ENCODE results near the gene LHPP. TPM values are rescaled to one million over a fixed set of nuclear protein-coding genes. Genes with fewer than 3 reads are reported as not detected.

LHPP gene
- total and polyA plus RNA-seq, 4 donors, result 15.0 to 58.3 (median 35.9) TPM

DNA sequence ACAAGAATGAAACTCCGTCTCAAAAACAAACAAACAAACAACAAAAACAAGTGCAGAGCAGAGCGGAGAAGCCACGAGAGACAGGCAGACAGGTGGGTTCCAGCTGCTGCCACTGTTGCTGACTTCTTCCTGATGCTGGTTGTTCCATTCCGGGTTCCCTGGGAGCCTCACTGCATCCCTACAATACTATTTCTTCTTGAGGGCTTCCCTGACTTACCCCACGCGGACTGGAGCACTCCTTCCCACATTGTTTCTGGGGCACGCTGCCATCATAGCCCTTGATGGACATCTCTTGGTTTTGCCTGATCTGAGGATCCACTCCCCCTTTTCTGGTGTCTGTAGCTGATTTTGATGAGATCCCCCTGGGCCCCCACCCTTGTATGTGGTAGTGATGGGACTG lies 6.2 kb upstream of the LHPP start:
- WGBS (ENCODE audit: insufficient coverage), result 78% methylated on average over 6 of the region's 7 CpGs
- H3K27ac ChIP-seq (ENCODE audit: low read depth, low read length), result no peak overlapping the region
- no peak for DNase-seq (ENCODE audit: low read depth in 4 of 6, low spot score in 6 of 6)
- peaks cover 4% of the 10 kb centered on the region for H3K4me1 ChIP-seq (ENCODE audit: control insufficient read depth, insufficient read depth, low read length)
- H3K4me3 ChIP-seq (ENCODE audit: low read depth, low read length), result no peak overlapping the region
- peaks cover 26% of the 10 kb centered on the region for H3K27me3 ChIP-seq (ENCODE audit: control insufficient read depth, insufficient read depth, low read length)
- H3K9me3 ChIP-seq (ENCODE audit: control insufficient read depth, insufficient read depth, low read length), result no peaks in the 10 kb centered on the region
- no peaks in the 10 kb centered on the region for H3K36me3 ChIP-seq (ENCODE audit: control insufficient read depth, insufficient read depth, low read length)

DNA sequence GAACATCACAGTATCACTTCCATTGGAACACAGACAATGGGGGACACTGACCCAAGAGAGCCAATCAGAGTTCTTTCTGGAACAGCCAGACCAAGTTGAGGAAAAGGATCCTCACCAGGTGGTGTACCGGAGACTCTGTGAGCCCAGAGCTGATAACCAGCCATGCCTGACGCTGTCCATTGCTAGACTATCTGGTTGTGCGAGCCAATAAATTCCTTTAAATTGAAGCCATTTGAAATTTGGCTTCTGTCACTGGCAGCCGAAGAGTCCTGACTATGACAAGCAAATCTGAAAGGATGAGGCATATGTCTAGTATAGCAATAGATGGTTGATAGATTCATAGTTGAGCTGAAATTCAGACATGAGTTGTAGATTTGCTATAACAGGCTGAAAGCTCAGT lies 3.1 kb upstream of the LHPP start:
- Histone ChIP-seq H3K27me3 (ENCODE audit: control insufficient read depth, insufficient read depth, low read length) (peaks cover 8% of the 10 kb centered on the region), H3K27ac (ENCODE audit: low read depth, low read length) (no peak overlapping the region), H3K9me3 (ENCODE audit: control insufficient read depth, insufficient read depth, low read length) (no peaks in the 10 kb centered on the region), H3K4me3 (ENCODE audit: low read depth, low read length) (no peak overlapping the region), H3K36me3 (ENCODE audit: control insufficient read depth, insufficient read depth, low read length) (no peaks in the 10 kb centered on the region), H3K4me1 (ENCODE audit: control insufficient read depth, insufficient read depth, low read length) (peaks cover 10% of the 10 kb centered on the region)
- no peak for DNase-seq (ENCODE audit: low read depth in 4 of 6, low spot score in 6 of 6)
- 93% methylated on average over 4 of the region's 4 CpGs for WGBS (ENCODE audit: insufficient coverage)

DNA sequence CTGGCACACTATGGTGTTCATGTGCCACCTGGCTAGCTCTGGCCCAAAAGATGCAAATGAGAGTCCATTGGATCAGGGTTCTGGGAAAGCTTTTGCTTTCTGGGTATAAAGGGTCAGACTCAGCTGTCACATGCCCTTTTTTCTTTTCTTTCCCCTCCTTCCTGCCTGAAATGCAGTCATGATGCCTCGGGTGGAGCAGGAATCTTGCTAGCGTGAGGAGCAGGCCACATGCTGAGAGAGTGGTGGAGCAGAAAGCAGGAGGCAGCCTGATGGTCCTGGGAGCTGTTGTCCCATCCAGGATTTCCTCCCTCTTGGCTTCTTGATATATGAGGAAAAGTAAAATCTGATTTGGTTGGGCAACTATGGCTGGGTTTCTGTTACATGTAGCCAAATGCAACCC lies 2.7 kb upstream of the LHPP start:
- peaks cover 10% of the 10 kb centered on the region for H3K4me1 ChIP-seq (ENCODE audit: control insufficient read depth, insufficient read depth, low read length)

DNA sequence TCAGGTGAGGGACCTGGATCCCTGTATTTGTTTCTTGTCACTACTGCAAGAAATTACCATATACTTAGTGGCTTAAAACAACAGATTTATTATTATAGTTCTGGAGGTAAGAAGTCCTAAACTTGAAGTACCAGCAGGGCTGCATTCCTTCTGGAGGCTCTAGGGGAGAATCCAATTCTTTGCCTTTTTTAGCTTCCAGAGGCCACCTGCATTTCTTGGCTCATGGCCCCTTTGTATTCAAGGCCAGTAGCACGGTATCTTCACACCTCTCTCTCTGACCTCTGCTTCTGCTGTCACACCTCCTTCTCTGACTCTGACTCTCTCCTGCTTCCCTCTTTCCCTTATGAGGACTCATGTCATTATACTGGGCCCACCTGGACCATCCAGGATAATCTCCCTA lies 2.2 kb upstream of the LHPP start:
- Histone ChIP-seq H3K27me3 (ENCODE audit: control insufficient read depth, insufficient read depth, low read length) (no peaks in the 10 kb centered on the region), H3K4me1 (ENCODE audit: control insufficient read depth, insufficient read depth, low read length) (peaks cover 14% of the 10 kb centered on the region), H3K36me3 (ENCODE audit: control insufficient read depth, insufficient read depth, low read length) (peaks cover 6% of the 10 kb centered on the region), H3K4me3 (ENCODE audit: low read depth, low read length) (no peak overlapping the region), H3K27ac (ENCODE audit: low read depth, low read length) (no peak overlapping the region), H3K9me3 (ENCODE audit: control insufficient read depth, insufficient read depth, low read length) (no peaks in the 10 kb centered on the region)
- 62% methylated on average over 1 of the region's 1 CpG for WGBS (ENCODE audit: insufficient coverage)
- DNase-seq (ENCODE audit: low read depth in 4 of 6, low spot score in 6 of 6), result no peak

More for the DNA sequence above, 2.7 kb upstream of the LHPP start:
- Histone ChIP-seq H3K4me3 (ENCODE audit: low read depth, low read length) (no peak overlapping the region), H3K27ac (ENCODE audit: low read depth, low read length) (no peak overlapping the region), H3K36me3 (ENCODE audit: control insufficient read depth, insufficient read depth, low read length) (peaks cover 1% of the 10 kb centered on the region), H3K9me3 (ENCODE audit: control insufficient read depth, insufficient read depth, low read length) (no peaks in the 10 kb centered on the region), H3K27me3 (ENCODE audit: control insufficient read depth, insufficient read depth, low read length) (peaks cover 4% of the 10 kb centered on the region)
- no CpG with 5 or more reads among the region's 2 CpGs for WGBS (ENCODE audit: insufficient coverage)
- no peak for DNase-seq (ENCODE audit: low read depth in 4 of 6, low spot score in 6 of 6)

DNA sequence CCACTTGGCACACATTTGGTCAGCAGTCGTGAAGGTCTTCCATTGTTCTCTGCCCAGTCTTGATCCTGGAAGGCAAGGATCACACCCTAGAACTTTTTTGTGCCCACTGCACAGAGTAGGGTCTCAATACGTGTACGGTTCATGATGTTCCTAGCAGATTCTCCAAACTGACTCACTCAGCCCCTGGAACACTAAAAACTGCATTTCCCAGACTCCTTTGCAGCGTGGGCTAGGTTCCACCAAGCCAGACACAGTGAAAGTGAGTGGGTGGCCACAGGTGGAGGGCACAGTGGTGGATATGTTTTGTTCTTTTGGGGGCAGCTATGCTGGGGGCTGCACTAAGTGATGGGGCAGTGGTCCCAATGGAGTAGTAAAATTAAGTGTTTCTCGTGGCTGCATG lies 1.5 kb upstream of the LHPP start:
- H3K4me1 ChIP-seq (ENCODE audit: control insufficient read depth, insufficient read depth, low read length), result peaks cover 17% of the 10 kb centered on the region
- H3K27me3 ChIP-seq (ENCODE audit: control insufficient read depth, insufficient read depth, low read length), result no peaks in the 10 kb centered on the region
- peaks cover 7% of the 10 kb centered on the region for H3K36me3 ChIP-seq (ENCODE audit: control insufficient read depth, insufficient read depth, low read length)
- H3K4me3 ChIP-seq (ENCODE audit: low read depth, low read length), result no peak overlapping the region
- WGBS (ENCODE audit: insufficient coverage), result 84% methylated on average over 3 of the region's 5 CpGs
- no peaks in the 10 kb centered on the region for H3K9me3 ChIP-seq (ENCODE audit: control insufficient read depth, insufficient read depth, low read length)
- no peak for DNase-seq (ENCODE audit: low read depth in 4 of 6, low spot score in 6 of 6)
- H3K27ac ChIP-seq (ENCODE audit: low read depth, low read length), result no peak overlapping the region

DNA sequence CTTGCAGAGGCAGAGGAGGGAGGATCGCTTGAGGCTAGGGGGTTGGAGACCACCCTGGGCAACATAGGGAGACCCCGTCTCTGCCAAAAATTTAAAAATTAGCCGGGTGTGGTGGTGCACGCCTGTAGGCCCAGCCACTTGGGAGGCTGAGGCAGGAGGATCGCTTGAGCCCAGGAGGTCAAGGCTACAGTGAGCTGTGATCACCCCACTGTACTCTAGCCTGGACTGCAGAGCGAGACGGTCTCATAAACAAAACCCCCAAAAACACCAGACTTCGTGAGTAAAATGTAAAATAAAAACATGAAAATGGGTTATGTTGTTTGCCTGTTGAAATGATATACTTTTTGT lies 699 bp downstream of the LHPP start:
- H3K4me3 ChIP-seq (ENCODE audit: low read depth, low read length), result peak overlapping the region; percentile 63
- no peaks in the 10 kb centered on the region for H3K27me3 ChIP-seq (ENCODE audit: control insufficient read depth, insufficient read depth, low read length)
- H3K36me3 ChIP-seq (ENCODE audit: control insufficient read depth, insufficient read depth, low read length), result peaks cover 7% of the 10 kb centered on the region
- WGBS (ENCODE audit: insufficient coverage), result 37% methylated on average over 2 of the region's 8 CpGs
- H3K27ac ChIP-seq (ENCODE audit: low read depth, low read length), result no peak overlapping the region
- no peak for DNase-seq (ENCODE audit: low read depth in 4 of 6, low spot score in 6 of 6)
- no peaks in the 10 kb centered on the region for H3K9me3 ChIP-seq (ENCODE audit: control insufficient read depth, insufficient read depth, low read length)
- peaks cover 17% of the 10 kb centered on the region for H3K4me1 ChIP-seq (ENCODE audit: control insufficient read depth, insufficient read depth, low read length)

DNA sequence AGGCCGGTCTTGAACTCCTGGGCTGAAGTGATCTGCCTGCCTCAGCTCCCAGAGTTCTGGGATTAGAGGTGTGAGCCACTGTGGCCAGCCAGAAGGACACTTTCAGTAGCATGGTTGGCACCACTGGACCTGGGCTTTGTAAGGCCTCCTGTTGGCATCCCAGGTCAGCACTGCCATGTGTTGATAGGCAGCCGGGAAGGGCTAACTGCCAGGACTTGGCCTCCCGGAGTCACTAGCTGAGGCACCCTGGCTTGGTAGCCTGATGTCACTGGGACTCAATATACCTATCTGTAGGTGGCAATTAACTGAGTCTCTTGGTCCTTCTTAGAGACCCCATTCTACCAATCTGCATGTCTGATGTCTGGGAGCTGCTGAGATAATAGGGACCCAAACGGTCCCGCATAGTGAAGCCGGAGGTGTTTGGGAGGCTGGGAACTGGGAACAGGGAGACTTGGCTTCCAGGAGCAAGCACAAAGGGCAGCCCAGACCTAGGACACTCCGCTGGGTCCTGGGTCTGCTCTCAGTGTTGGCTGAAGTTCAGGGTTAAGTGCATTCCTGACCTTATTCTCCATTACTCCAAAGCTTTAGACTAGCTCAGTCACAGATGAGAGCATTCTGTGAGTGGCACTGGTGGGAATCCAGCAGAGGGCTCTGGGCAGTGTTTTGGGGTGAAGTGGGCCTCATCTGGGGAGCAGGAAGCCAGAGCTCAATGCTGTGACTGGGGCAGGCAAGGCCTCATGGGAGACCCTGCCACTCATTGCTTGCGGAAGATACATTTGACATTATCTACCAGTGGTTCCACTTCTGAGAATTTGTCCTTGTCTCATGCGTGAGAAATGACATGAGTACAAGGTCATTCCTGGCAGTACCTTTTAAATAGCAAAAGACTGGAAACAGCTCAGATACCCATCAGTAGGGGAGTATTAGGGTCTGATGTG lies 2.7 kb downstream of the LHPP start:
- peaks cover 17% of the 10 kb centered on the region for H3K36me3 ChIP-seq (ENCODE audit: control insufficient read depth, insufficient read depth, low read length)
- 73% methylated on average over 4 of the region's 9 CpGs for WGBS (ENCODE audit: insufficient coverage)
- H3K9me3 ChIP-seq (ENCODE audit: control insufficient read depth, insufficient read depth, low read length), result no peaks in the 10 kb centered on the region
- H3K4me3 ChIP-seq (ENCODE audit: low read depth, low read length), result no peak overlapping the region
- H3K27me3 ChIP-seq (ENCODE audit: control insufficient read depth, insufficient read depth, low read length), result no peaks in the 10 kb centered on the region
- peaks cover 27% of the 10 kb centered on the region for H3K4me1 ChIP-seq (ENCODE audit: control insufficient read depth, insufficient read depth, low read length)
- DNase-seq (ENCODE audit: low read depth in 4 of 6, low spot score in 6 of 6), result no peak
- H3K27ac ChIP-seq (ENCODE audit: low read depth, low read length), result no peak overlapping the region

DNA sequence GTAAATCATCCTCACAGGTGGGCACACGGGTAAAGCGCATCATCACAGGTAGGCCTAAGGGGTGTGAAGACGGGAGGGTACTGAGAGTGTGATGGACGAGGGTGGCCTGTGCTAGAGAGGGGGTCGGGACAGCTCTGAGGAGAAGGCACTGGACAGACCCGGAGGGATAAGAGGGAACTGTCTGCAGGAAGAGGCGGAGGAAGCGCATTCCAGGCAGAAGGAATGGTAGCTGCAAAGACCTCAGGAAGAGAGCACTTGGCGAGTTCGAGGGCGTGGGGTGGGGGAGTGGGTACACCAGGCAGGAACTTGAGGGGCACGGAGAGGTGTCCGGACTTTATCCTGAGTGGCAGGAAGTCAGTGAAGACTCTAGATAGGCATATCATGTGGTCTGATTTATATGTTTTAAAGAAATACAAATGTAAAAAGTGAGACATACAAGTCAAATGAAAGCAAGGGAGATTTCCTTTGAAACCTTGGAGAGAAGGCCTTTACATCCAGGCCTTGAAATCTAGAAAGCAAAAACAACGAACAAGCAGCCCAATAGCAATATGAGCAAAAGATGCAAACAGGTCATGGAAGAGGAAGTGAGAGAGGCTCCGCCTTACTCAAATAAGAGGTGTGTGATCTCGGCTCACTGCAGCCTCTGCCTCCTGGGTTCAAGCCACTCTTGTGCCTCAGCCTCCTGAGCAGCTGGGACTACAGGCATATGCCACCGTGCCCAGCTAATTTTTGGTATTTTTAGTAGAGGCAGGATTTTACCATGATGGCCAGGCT lies 3.6 kb downstream of the LHPP start:
- no peaks in the 10 kb centered on the region for H3K27me3 ChIP-seq (ENCODE audit: control insufficient read depth, insufficient read depth, low read length)
- H3K4me3 ChIP-seq (ENCODE audit: low read depth, low read length), result no peak overlapping the region
- no peak for DNase-seq (ENCODE audit: low read depth in 4 of 6, low spot score in 6 of 6)
- no peaks in the 10 kb centered on the region for H3K9me3 ChIP-seq (ENCODE audit: control insufficient read depth, insufficient read depth, low read length)
- H3K36me3 ChIP-seq (ENCODE audit: control insufficient read depth, insufficient read depth, low read length), result peaks cover 24% of the 10 kb centered on the region
- WGBS (ENCODE audit: insufficient coverage), result 82% methylated on average over 15 of the region's 17 CpGs
- H3K27ac ChIP-seq (ENCODE audit: low read depth, low read length), result no peak overlapping the region
- H3K4me1 ChIP-seq (ENCODE audit: control insufficient read depth, insufficient read depth, low read length), result peaks cover 28% of the 10 kb centered on the region

DNA sequence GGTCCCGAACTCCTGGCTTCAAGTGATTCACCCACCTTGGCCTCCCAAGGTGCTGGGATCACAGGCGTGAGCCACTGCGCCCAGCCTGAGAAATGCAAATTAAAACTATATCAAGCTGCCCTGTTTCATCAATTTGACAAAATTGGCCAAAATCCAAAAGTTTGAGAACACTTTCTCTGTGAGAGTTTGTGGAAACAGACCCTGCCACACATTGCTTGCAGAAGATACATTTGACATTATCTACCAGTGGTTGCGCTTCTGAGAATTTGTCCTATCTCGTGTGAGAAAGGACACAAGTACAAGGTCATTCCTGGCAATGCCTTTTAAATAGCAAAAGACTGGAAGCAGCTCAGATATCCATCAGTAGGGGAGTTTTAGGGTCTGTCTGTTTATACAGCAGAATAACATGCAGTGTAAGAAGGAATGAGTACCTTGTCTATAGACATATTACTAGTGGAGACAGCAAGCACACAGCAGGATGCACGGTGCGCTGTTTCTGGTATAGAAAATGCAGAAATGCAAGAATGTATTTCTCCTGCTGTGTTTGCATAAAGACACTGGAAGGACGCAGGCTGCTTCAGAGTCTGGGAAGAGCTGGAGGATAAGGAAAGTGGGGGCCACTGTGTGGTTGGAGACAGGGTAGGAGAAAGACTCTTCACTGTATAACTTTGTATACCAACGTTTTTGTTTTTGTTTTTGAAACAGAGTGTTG lies 4.3 kb downstream of the LHPP start:
- peaks cover 25% of the 10 kb centered on the region for H3K36me3 ChIP-seq (ENCODE audit: control insufficient read depth, insufficient read depth, low read length)
- no peaks in the 10 kb centered on the region for H3K9me3 ChIP-seq (ENCODE audit: control insufficient read depth, insufficient read depth, low read length)
- peaks cover 28% of the 10 kb centered on the region for H3K4me1 ChIP-seq (ENCODE audit: control insufficient read depth, insufficient read depth, low read length)
- H3K4me3 ChIP-seq (ENCODE audit: low read depth, low read length), result no peak overlapping the region
- no peak for DNase-seq (ENCODE audit: low read depth in 4 of 6, low spot score in 6 of 6)
- H3K27me3 ChIP-seq (ENCODE audit: control insufficient read depth, insufficient read depth, low read length), result no peaks in the 10 kb centered on the region
- 56% methylated on average over 7 of the region's 9 CpGs for WGBS (ENCODE audit: insufficient coverage)
- H3K27ac ChIP-seq (ENCODE audit: low read depth, low read length), result no peak overlapping the region

Data from spinal cord (tissue), 10 donors.